SH-SY5Y (cell line): ENCODE results near the gene SKP1.

Experiments used
- GATA2 ChIP-seq: IDR thresholded peaks from 2 replicates; pipeline ENCODE4 v1.6.1; 2011; ENCODE audit warnings: mild to moderate bottlenecking, low read depth, low read length
- GATA3 ChIP-seq: IDR thresholded peaks from 2 replicates; pipeline ENCODE4 v1.6.1; 2011; ENCODE audit warnings: low read depth, mild to moderate bottlenecking, low read length, moderate library complexity

GRCh38 chr5:134145041-134145757 is 31.6 kb downstream of the SKP1 start:
- no peak for TF ChIP-seq GATA2
- no peak for TF ChIP-seq GATA3
